Measurements from ENCODE around the gene GRK6. TPM values are rescaled to one million over a fixed set of nuclear protein-coding genes. Genes with fewer than 3 reads are reported as not detected.

Gene GRK6
- total and polyA plus RNA-seq, 2 of the 4 experiments (the other 2 are of a cell fraction), result 25.3 to 30.1 TPM

DNA sequence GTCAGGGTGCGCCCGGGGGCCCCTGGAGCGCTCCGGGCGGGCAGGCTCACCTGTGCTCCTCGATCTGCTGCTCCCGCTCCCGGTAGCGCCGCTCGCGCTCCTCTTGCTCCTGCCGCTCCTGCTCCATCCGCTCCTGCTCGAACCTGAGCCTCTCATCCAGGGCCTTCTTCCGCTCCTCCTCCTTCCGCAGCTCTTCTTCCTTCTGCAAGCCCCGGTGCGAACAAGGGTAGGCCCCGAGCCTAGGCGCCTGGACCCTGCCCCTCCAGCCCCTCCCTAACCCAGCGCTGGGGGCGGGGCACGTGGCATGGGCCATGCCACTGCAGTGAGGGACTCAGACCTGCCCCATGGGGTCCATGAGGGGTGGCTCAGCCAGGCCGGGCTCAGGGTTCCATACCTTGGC lies 40.4 kb downstream of the GRK6 start:
- ATAC-seq (ENCODE audit: low read depth) (no peak), DNase-seq (no peak)
- 94% methylated on average over 20 of the region's 25 CpGs; no CpG with 5 or more reads in 1 of the 2 experiments for WGBS, 2 experiments (ENCODE audit: extremely low coverage in 2 of 2, insufficient read length in 1 of 2)
- H3K4me2 ChIP-seq (ENCODE audit: low read depth, low read length), result no peak overlapping the region
- no peak overlapping the region for H2AFZ ChIP-seq (replicated peaks; ENCODE audit: low read length, poor library complexity)
- H2BK120ac ChIP-seq (ENCODE audit: low read depth, low read length), result no peak overlapping the region
- H3K18ac ChIP-seq (ENCODE audit: low read depth, low read length), result no peak overlapping the region
- peaks cover 77% of the 10 kb centered on the region for H4K20me1 ChIP-seq (ENCODE audit: insufficient read depth, low read length)
- H3K4me1 ChIP-seq (ENCODE audit: control insufficient read depth, insufficient read depth, low read length), result peaks cover 34% of the 10 kb centered on the region
- no peak overlapping the region for H3K56ac ChIP-seq (ENCODE audit: extremely low read depth, insufficient read depth, low read length)
- CTCF ChIA-PET, result interaction anchor here (1.7 kb wide), 1 partner anchor 10 kb away, joined by 5 read pairs; no protein-coding TSS in a partner anchor
- H4K91ac ChIP-seq (ENCODE audit: insufficient read depth, low read depth, low read length), result no peak overlapping the region
- H2BK15ac ChIP-seq (ENCODE audit: low read depth, low read length), result no peak overlapping the region
- H3K27ac ChIP-seq (ENCODE audit: insufficient read depth, low read length), result no peak overlapping the region
- peaks cover 35% of the 10 kb centered on the region for H3K9me1 ChIP-seq (ENCODE audit: insufficient read depth, low read length)
- H2AK9ac ChIP-seq (replicated peaks; ENCODE audit: low read depth, low read length, poor library complexity), result no peak overlapping the region
- H4K5ac ChIP-seq (ENCODE audit: low read depth, low read length), result no peak overlapping the region
- BruUV-seq (replicated peaks), result no TSS peak
- intact Hi-C loops (cut with micrococcal nuclease) (no loop called here), dilution Hi-C loops (cut with HindIII; ENCODE audit: low sequenced_read_pairs, unreplicated experiment) (no loop called here), in situ Hi-C loops (cut with MboI; ENCODE audit: low sequenced_read_pairs) (no loop called here)
- peaks cover 32 to 82% of the 10 kb centered on the region in 2 experiments for H3K79me1 ChIP-seq (ENCODE audit: low read depth in 1 of 2, low read length in 2 of 2)
- H3K36me3 ChIP-seq (ENCODE audit: control insufficient read depth, insufficient read depth, low read length), result peaks cover 64% of the 10 kb centered on the region
- H2BK5ac ChIP-seq (ENCODE audit: low read depth, low read length, poor library complexity, severe bottlenecking), result no peak overlapping the region
- no peak overlapping the region for H3K4me3 ChIP-seq (ENCODE audit: insufficient read depth, low read depth, low read length)
- no peaks in the 10 kb centered on the region for H3K27me3 ChIP-seq (ENCODE audit: control insufficient read depth, insufficient read depth, low read length)
- H3K23ac ChIP-seq (ENCODE audit: low read depth, low read length), result no peak overlapping the region
- POLR2A ChIA-PET (ENCODE audit: unreplicated experiment), result no interaction called here
- H3K9ac ChIP-seq (ENCODE audit: low read depth, low read length), result no peak overlapping the region
- H3K9me3 ChIP-seq (ENCODE audit: control insufficient read depth, insufficient read depth, low read length), result no peaks in the 10 kb centered on the region
- H3K4ac ChIP-seq (ENCODE audit: low read depth, low read length), result no peak overlapping the region
- no peak overlapping the region for H2BK20ac ChIP-seq (ENCODE audit: low read depth, low read length)
- H2AK5ac ChIP-seq (ENCODE audit: low read depth, low read length), result no peak overlapping the region
- no peak overlapping the region for H4K8ac ChIP-seq (ENCODE audit: low read depth in 2 of 2, low read length in 2 of 2)
- no peak for TF ChIP-seq FOS (IDR thresholded peaks at IDR 0.05; ENCODE audit: low read depth, low read length)
- TF ChIP-seq POLR2A (IDR thresholded peaks at IDR 0.05; ENCODE audit: low read depth, low read length), result no peak
- TF ChIP-seq, protein P1, sequence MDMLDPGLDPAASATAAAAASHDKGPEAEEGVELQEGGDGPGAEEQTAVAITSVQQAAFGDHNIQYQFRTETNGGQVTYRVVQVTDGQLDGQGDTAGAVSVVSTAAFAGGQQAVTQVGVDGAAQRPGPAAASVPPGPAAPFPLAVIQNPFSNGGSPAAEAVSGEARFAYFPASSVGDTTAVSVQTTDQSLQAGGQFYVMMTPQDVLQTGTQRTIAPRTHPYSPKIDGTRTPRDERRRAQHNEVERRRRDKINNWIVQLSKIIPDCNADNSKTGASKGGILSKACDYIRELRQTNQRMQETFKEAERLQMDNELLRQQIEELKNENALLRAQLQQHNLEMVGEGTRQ (IDR thresholded peaks at IDR 0.05; ENCODE audit: low read depth, low read length), result no peak
- TF ChIP-seq, protein P2, sequence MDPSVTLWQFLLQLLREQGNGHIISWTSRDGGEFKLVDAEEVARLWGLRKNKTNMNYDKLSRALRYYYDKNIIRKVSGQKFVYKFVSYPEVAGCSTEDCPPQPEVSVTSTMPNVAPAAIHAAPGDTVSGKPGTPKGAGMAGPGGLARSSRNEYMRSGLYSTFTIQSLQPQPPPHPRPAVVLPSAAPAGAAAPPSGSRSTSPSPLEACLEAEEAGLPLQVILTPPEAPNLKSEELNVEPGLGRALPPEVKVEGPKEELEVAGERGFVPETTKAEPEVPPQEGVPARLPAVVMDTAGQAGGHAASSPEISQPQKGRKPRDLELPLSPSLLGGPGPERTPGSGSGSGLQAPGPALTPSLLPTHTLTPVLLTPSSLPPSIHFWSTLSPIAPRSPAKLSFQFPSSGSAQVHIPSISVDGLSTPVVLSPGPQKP (IDR thresholded peaks at IDR 0.05; ENCODE audit: borderline replicate concordance, low read depth, low read length), result no peak
- TF ChIP-seq CHD1 (IDR thresholded peaks at IDR 0.05; ENCODE audit: low read depth, low read length), result no peak
- TF ChIP-seq, protein P3, sequence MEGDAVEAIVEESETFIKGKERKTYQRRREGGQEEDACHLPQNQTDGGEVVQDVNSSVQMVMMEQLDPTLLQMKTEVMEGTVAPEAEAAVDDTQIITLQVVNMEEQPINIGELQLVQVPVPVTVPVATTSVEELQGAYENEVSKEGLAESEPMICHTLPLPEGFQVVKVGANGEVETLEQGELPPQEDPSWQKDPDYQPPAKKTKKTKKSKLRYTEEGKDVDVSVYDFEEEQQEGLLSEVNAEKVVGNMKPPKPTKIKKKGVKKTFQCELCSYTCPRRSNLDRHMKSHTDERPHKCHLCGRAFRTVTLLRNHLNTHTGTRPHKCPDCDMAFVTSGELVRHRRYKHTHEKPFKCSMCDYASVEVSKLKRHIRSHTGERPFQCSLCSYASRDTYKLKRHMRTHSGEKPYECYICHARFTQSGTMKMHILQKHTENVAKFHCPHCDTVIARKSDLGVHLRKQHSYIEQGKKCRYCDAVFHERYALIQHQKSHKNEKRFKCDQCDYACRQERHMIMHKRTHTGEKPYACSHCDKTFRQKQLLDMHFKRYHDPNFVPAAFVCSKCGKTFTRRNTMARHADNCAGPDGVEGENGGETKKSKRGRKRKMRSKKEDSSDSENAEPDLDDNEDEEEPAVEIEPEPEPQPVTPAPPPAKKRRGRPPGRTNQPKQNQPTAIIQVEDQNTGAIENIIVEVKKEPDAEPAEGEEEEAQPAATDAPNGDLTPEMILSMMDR (conservative IDR thresholded peaks at IDR 0.05; ENCODE audit: low read depth, low read length), result no peak
- TF ChIP-seq RAD21 (IDR thresholded peaks at IDR 0.05; ENCODE audit: low read length), result no peak
- TF ChIP-seq RFX5 (IDR thresholded peaks at IDR 0.05; ENCODE audit: low read depth, low read length), result no peak
- H3K14ac ChIP-seq (replicated peaks; ENCODE audit: low read depth, low read length), result no peak overlapping the region
